Measurements from ENCODE around the gene AMER3. TPM values are rescaled to one million over a fixed set of nuclear protein-coding genes. Genes with fewer than 3 reads are reported as not detected.

Gene AMER3
- total and polyA plus RNA-seq, 2 experiments from 2014 or later = not detected

DNA sequence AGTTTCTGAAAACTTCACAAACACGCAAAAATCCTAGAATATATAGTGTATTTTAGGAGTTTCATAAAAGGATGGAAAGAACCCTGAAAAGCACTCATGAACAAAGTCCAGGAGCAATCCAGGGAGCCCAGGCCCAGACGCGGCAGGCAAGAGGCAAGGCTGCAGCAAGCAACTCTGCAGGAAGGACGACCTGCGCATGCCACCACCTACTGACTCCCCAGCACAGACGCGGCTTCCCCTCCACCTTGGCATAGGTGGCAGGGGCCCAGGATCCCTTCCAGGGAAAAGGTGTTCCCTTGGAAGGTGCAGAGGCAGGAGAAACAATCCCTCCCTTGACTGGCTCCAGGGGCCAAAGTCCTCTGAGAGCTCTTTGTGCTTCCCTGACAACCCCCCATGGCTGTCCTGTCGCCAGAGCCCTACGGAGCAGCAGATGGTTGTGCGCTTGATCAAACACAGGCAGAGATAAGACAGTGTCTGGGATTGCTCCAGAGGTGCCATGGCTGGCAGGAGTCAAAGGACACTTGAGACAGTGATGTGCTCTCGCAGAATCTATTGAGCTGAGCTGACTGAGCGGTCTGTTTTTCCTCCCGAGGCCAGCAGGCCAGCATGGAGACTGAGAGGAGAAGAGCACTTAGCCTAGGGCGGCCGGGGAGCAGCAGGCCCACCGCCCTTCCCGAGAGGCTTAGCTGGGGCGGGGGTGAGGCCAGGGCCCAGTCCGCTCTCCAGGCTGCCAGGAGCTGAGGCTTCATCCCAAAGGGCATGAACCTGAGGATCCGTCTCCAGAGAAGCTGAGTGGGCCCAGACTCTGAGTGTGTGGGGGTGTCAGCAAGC, 10.8 kb upstream of the AMER3 start:
- Histone ChIP-seq H3K36me3 (ENCODE audit: low read depth) (no peaks in the 10 kb centered on the region), H3K9me2 (ENCODE audit: insufficient read depth) (no peaks in the 10 kb centered on the region), H3K4me3 (no peak overlapping the region), H3K27ac (no peak overlapping the region), H4K20me1 (ENCODE audit: insufficient read depth) (no peaks in the 10 kb centered on the region), H3K4me1 (ENCODE audit: insufficient read depth) (no peaks in the 10 kb centered on the region), H3K27me3 (replicated peaks; ENCODE audit: insufficient read depth) (0 out of 2 replicates have a peak, but pooled peaks cover 4% of the 10 kb centered on the region), H3K9ac (no peak overlapping the region), H3K79me2 (ENCODE audit: insufficient read depth) (no peaks in the 10 kb centered on the region), H2AFZ (no peak overlapping the region), H3F3A (ENCODE audit: insufficient read depth) (no peaks in the 10 kb centered on the region), H3K9me3 (ENCODE audit: low read depth) (no peaks in the 10 kb centered on the region), H3K4me2 (ENCODE audit: unreplicated experiment) (no peak overlapping the region)
- TF ChIP-seq EZH2 (IDR thresholded peaks at IDR 0.05; ENCODE audit: insufficient read depth, poor library complexity, severe bottlenecking) (no peak), EZH2phosphoT487 (IDR thresholded peaks at IDR 0.05; ENCODE audit: insufficient read depth, low read depth) (no peak)
- DNase-seq = no peak
- in situ Hi-C loops (cut with MboI) = no loop called here
- 14 to 15% methylated on average over 18 to 20 of the region's 20 CpGs for WGBS, 2 experiments (ENCODE audit: low coverage in 1 of 2, low lambda C conversion rate in 2 of 2, missing lambda C conversion rate in 2 of 2)

DNA sequence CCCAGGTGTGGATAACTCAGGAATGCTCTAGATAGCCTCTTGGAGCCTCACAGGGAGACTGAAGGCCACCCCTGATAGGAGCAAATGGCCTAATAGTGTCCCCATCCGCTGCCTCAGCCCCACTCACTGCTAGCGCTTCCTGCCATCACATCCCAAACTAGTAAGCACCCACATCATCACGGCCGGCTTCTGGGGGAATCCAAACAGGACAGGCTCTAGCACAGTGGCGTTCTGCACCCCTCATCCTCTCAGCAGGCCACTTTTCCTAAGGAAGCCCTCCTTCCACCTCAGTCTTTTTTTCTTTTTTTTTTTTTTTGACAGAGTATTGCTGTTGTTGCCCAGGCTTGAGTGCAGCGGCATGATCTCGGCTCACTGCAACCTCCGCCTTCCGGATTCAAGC, 6.3 kb upstream of the AMER3 start:
- Histone ChIP-seq H3K4me2 (ENCODE audit: unreplicated experiment) (no peak overlapping the region), H3K9ac (no peak overlapping the region), H3K4me1 (ENCODE audit: insufficient read depth) (no peaks in the 10 kb centered on the region), H3K9me3 (ENCODE audit: low read depth) (no peaks in the 10 kb centered on the region), H3K27ac (no peak overlapping the region), H2AFZ (no peak overlapping the region), H3K36me3 (ENCODE audit: low read depth) (no peaks in the 10 kb centered on the region), H3K4me3 (no peak overlapping the region), H3K9me2 (ENCODE audit: insufficient read depth) (no peaks in the 10 kb centered on the region), H3K27me3 (replicated peaks; ENCODE audit: insufficient read depth) (0 out of 2 replicates have a peak, but pooled peaks cover 4% of the 10 kb centered on the region), H3K79me2 (ENCODE audit: insufficient read depth) (no peaks in the 10 kb centered on the region), H3F3A (ENCODE audit: insufficient read depth) (no peaks in the 10 kb centered on the region), H4K20me1 (ENCODE audit: insufficient read depth) (no peaks in the 10 kb centered on the region)
- in situ Hi-C loops (cut with MboI) = no loop called here
- TF ChIP-seq EZH2 (IDR thresholded peaks at IDR 0.05; ENCODE audit: insufficient read depth, poor library complexity, severe bottlenecking) (no peak), EZH2phosphoT487 (IDR thresholded peaks at IDR 0.05; ENCODE audit: insufficient read depth, low read depth) (no peak)
- no peak for DNase-seq
- WGBS, 2 experiments (ENCODE audit: low coverage in 1 of 2, low lambda C conversion rate in 2 of 2, missing lambda C conversion rate in 2 of 2) = 48 to 55% methylated on average over 9 of the region's 9 CpGs

GRCh38 chr2:130749641-130750040, 5.7 kb upstream of the AMER3 start:
- Histone ChIP-seq H3K36me3 (ENCODE audit: low read depth) (no peaks in the 10 kb centered on the region), H3K9ac (no peak overlapping the region), H4K20me1 (ENCODE audit: insufficient read depth) (no peaks in the 10 kb centered on the region), H2AFZ (no peak overlapping the region), H3K9me3 (ENCODE audit: low read depth) (no peaks in the 10 kb centered on the region), H3K4me2 (ENCODE audit: unreplicated experiment) (no peak overlapping the region), H3K9me2 (ENCODE audit: insufficient read depth) (no peaks in the 10 kb centered on the region), H3K27me3 (replicated peaks; ENCODE audit: insufficient read depth) (peaks cover 7% of the 10 kb centered on the region), H3F3A (ENCODE audit: insufficient read depth) (no peaks in the 10 kb centered on the region), H3K27ac (no peak overlapping the region), H3K79me2 (ENCODE audit: insufficient read depth) (no peaks in the 10 kb centered on the region), H3K4me3 (no peak overlapping the region), H3K4me1 (ENCODE audit: insufficient read depth) (no peaks in the 10 kb centered on the region)
- TF ChIP-seq EZH2 (IDR thresholded peaks at IDR 0.05; ENCODE audit: insufficient read depth, poor library complexity, severe bottlenecking) = no peak
- no peak for TF ChIP-seq EZH2phosphoT487 (IDR thresholded peaks at IDR 0.05; ENCODE audit: insufficient read depth, low read depth)
- no peak for DNase-seq
- in situ Hi-C loops (cut with MboI) = no loop called here
- WGBS, 2 experiments (ENCODE audit: low coverage in 1 of 2, low lambda C conversion rate in 2 of 2, missing lambda C conversion rate in 2 of 2) = 36 to 40% methylated on average over 6 of the region's 6 CpGs

DNA sequence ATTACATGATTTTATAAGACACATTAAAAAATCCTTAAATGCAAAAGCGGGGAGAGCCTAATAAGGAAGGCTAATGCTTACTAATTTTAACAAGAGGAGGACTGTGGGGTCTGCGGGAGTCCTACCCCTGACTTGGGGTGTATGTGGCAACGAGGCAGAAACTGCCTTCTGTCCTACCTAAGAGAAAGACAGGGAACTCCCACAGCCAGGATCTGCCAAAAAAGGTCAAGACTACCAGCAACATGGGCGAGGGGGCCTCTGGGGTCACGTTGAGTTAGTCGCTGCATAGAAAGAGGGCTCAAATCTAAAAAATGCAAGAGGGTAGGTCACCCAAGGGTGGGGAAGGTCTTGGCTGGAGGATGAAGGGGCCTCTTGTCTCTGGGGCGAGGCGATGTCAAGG, 529 bp upstream of the AMER3 start:
- no peaks in the 10 kb centered on the region for H3K36me3 ChIP-seq (ENCODE audit: low read depth)
- H3K4me2 ChIP-seq (ENCODE audit: unreplicated experiment) = no peak overlapping the region
- TF ChIP-seq EZH2 (IDR thresholded peaks at IDR 0.05; ENCODE audit: insufficient read depth, poor library complexity, severe bottlenecking) (no peak), EZH2phosphoT487 (IDR thresholded peaks at IDR 0.05; ENCODE audit: insufficient read depth, low read depth) (no peak)
- in situ Hi-C loops (cut with MboI) = no loop called here
- no peak overlapping the region for H3K9ac ChIP-seq
- H3K27ac ChIP-seq = no peak overlapping the region
- no peak overlapping the region for H3K4me3 ChIP-seq
- H3K9me3 ChIP-seq (ENCODE audit: low read depth) = no peaks in the 10 kb centered on the region
- 15% methylated on average over 8 of the region's 8 CpGs for WGBS, 2 experiments (ENCODE audit: low coverage in 1 of 2, low lambda C conversion rate in 2 of 2, missing lambda C conversion rate in 2 of 2)
- no peak overlapping the region for H2AFZ ChIP-seq
- H3K9me2 ChIP-seq (ENCODE audit: insufficient read depth) = no peaks in the 10 kb centered on the region
- no peak for DNase-seq
- H3F3A ChIP-seq (ENCODE audit: insufficient read depth) = no peaks in the 10 kb centered on the region
- no peaks in the 10 kb centered on the region for H3K79me2 ChIP-seq (ENCODE audit: insufficient read depth)
- H4K20me1 ChIP-seq (ENCODE audit: insufficient read depth) = no peaks in the 10 kb centered on the region
- H3K27me3 ChIP-seq (replicated peaks; ENCODE audit: insufficient read depth) = peaks cover 22% of the 10 kb centered on the region
- no peaks in the 10 kb centered on the region for H3K4me1 ChIP-seq (ENCODE audit: insufficient read depth)
